Measurements from ENCODE around the gene PTTG1IP2.

DNA sequence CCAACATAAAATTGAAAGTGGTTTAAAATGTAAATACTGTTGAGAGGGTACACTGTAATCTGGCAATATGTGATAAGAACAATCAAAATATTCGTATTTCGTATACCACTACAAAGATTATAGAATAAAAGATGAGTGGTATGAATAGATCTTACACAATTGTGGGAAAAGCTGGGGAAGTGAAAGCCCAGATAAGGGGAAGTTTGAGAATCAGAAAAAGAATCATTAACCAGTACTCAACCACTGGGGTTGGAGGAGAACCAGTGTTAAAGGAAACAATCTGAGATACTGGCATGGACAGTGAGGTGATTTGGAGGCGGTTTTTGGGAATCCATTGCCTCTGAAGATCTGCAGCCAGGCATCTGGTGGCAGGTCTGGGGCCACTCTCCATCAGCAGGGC lies 67.0 kb downstream of the PTTG1IP2 start:
- TF ChIP-seq ZNF24 (IDR thresholded peaks at IDR 0.05) (no peak), EP300 (IDR thresholded peaks at IDR 0.05; ENCODE audit: low read length) (no peak), ELF1 (tag; IDR thresholded peaks at IDR 0.05) (no peak), NR2C2 (CRISPR knock-in tag; IDR thresholded peaks at IDR 0.05) (no peak), NR2C2 (tag; IDR thresholded peaks at IDR 0.05) (no peak), SIN3A (IDR thresholded peaks at IDR 0.05; ENCODE audit: borderline replicate concordance in 2 of 2, control insufficient read depth in 1 of 2, low read depth in 2 of 2, low read length in 2 of 2) (no peak), SMARCB1 (IDR thresholded peaks at IDR 0.05; ENCODE audit: insufficient read length, low read depth) (no peak), CREB1 (IDR thresholded peaks at IDR 0.05) (no peak), CREB1 (CRISPR knock-in tag; IDR thresholded peaks at IDR 0.05) (no peak), POLR2A (conservative IDR thresholded peaks at IDR 0.05) (no peak), RBM22 (IDR thresholded peaks at IDR 0.05; ENCODE audit: low read depth, low read length, poor library complexity, severe bottlenecking) (no peak), RAD21 (CRISPR knock-in tag; conservative IDR thresholded peaks at IDR 0.05 in 1 of 2, IDR thresholded peaks at IDR 0.05 in 1 of 2) (no peak)
- TF ChIP-seq, protein P1, sequence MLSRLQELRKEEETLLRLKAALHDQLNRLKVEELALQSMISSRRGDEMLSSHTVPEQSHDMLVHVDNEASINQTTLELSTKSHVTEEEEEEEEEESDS (CRISPR knock-in tag; IDR thresholded peaks at IDR 0.05), result no peak
- TF ChIP-seq, protein P2, sequence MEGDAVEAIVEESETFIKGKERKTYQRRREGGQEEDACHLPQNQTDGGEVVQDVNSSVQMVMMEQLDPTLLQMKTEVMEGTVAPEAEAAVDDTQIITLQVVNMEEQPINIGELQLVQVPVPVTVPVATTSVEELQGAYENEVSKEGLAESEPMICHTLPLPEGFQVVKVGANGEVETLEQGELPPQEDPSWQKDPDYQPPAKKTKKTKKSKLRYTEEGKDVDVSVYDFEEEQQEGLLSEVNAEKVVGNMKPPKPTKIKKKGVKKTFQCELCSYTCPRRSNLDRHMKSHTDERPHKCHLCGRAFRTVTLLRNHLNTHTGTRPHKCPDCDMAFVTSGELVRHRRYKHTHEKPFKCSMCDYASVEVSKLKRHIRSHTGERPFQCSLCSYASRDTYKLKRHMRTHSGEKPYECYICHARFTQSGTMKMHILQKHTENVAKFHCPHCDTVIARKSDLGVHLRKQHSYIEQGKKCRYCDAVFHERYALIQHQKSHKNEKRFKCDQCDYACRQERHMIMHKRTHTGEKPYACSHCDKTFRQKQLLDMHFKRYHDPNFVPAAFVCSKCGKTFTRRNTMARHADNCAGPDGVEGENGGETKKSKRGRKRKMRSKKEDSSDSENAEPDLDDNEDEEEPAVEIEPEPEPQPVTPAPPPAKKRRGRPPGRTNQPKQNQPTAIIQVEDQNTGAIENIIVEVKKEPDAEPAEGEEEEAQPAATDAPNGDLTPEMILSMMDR (IDR thresholded peaks at IDR 0.05 in 2 of 3, conservative IDR thresholded peaks at IDR 0.05 in 1 of 3; ENCODE audit: insufficient read depth in 2 of 3, low read depth in 1 of 3, low read length in 3 of 3), result no peak
- TF ChIP-seq, protein P3, sequence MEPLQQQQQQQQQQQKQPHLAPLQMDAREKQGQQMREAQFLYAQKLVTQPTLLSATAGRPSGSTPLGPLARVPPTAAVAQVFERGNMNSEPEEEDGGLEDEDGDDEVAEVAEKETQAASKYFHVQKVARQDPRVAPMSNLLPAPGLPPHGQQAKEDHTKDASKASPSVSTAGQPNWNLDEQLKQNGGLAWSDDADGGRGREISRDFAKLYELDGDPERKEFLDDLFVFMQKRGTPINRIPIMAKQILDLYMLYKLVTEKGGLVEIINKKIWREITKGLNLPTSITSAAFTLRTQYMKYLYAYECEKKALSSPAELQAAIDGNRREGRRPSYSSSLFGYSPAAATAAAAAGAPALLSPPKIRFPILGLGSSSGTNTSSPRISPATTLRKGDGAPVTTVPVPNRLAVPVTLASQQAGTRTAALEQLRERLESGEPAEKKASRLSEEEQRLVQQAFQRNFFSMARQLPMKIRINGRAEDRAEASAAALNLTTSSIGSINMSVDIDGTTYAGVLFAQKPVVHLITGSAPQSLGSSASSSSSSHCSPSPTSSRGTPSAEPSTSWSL (CRISPR knock-in tag; IDR thresholded peaks at IDR 0.05; ENCODE audit: borderline replicate concordance), result no peak
- TF ChIP-seq, protein P4, sequence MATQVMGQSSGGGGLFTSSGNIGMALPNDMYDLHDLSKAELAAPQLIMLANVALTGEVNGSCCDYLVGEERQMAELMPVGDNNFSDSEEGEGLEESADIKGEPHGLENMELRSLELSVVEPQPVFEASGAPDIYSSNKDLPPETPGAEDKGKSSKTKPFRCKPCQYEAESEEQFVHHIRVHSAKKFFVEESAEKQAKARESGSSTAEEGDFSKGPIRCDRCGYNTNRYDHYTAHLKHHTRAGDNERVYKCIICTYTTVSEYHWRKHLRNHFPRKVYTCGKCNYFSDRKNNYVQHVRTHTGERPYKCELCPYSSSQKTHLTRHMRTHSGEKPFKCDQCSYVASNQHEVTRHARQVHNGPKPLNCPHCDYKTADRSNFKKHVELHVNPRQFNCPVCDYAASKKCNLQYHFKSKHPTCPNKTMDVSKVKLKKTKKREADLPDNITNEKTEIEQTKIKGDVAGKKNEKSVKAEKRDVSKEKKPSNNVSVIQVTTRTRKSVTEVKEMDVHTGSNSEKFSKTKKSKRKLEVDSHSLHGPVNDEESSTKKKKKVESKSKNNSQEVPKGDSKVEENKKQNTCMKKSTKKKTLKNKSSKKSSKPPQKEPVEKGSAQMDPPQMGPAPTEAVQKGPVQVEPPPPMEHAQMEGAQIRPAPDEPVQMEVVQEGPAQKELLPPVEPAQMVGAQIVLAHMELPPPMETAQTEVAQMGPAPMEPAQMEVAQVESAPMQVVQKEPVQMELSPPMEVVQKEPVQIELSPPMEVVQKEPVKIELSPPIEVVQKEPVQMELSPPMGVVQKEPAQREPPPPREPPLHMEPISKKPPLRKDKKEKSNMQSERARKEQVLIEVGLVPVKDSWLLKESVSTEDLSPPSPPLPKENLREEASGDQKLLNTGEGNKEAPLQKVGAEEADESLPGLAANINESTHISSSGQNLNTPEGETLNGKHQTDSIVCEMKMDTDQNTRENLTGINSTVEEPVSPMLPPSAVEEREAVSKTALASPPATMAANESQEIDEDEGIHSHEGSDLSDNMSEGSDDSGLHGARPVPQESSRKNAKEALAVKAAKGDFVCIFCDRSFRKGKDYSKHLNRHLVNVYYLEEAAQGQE (IDR thresholded peaks at IDR 0.05; ENCODE audit: borderline replicate concordance), result no peak
- TF ChIP-seq, protein P4 (CRISPR knock-in tag; IDR thresholded peaks at IDR 0.05; ENCODE audit: low read depth), result no peak
